ENCODE results near the gene UBXN10.

UBXN10 gene

GRCh38 chr1:20185834-20186782 lies at the start of gene UBXN10, which contains the start of gene PLA2G2C:
UBXN10 (plus strand) TSS chr1:20186096; CDS start chr1:20190562, 4,466 bp downstream.
PLA2G2C (minus strand) TSS chr1:20186518; CDS start chr1:20177363, 9,155 bp downstream.
- Histone ChIP-seq H3K4me3 (ENCODE audit: low read length, poor library complexity, severe bottlenecking) (peak within 1 kb of the TSS; percentile 73), H3F3A (ENCODE audit: low read depth) (no peaks in the 10 kb centered on the region), H3K9me3 (ENCODE audit: insufficient read depth, low read depth, low read length) (no peaks in the 10 kb centered on the region), H3K79me2 (ENCODE audit: insufficient read depth, low read length) (no peaks in the 10 kb centered on the region), H3K9ac (ENCODE audit: low read depth, low read length, poor library complexity, severe bottlenecking) (peak within 1 kb of the TSS; percentile 64), H4K20me1 (ENCODE audit: insufficient read depth, low read length, poor library complexity, severe bottlenecking) (no peaks in the 10 kb centered on the region), H3K4me1 (ENCODE audit: insufficient read depth, low read length, poor library complexity, severe bottlenecking) (peaks cover 42% of the 10 kb centered on the region), H3K27me3 (ENCODE audit: insufficient read depth, low read length, poor library complexity, severe bottlenecking) (no peaks in the 10 kb centered on the region), H2AFZ (ENCODE audit: low read length) (peak within 1 kb of the TSS; percentile 75), H3K9me2 (replicated peaks; ENCODE audit: low read depth, low read length) (no peaks in the 10 kb centered on the region), H3K4me2 (ENCODE audit: low read depth, low read length, poor library complexity, severe bottlenecking) (peak within 1 kb of the TSS; percentile 99), H3K36me3 (ENCODE audit: insufficient read depth, low read length) (no peaks in the 10 kb centered on the region)
- TF ChIP-seq CTCF (conservative IDR thresholded peaks at IDR 0.05; ENCODE audit: low read length), result no peak
- TF ChIP-seq EZH2phosphoT487 (IDR thresholded peaks at IDR 0.05; ENCODE audit: borderline replicate concordance), result no peak

GRCh38 chr1:20136249-20136648 lies 49.6 kb upstream of the UBXN10 start:
- no peak overlapping the region for H3K4me3 ChIP-seq (ENCODE audit: low read length, poor library complexity, severe bottlenecking)
- H3K4me1 ChIP-seq (ENCODE audit: insufficient read depth, low read length, poor library complexity, severe bottlenecking), result no peaks in the 10 kb centered on the region
- H3K9ac ChIP-seq (ENCODE audit: low read depth, low read length, poor library complexity, severe bottlenecking), result no peak overlapping the region
- no peak overlapping the region for H2AFZ ChIP-seq (ENCODE audit: low read length)
- H3K27me3 ChIP-seq (ENCODE audit: insufficient read depth, low read length, poor library complexity, severe bottlenecking), result no peaks in the 10 kb centered on the region
- no peak for TF ChIP-seq CTCF (conservative IDR thresholded peaks at IDR 0.05; ENCODE audit: low read length)
- no peak for TF ChIP-seq EZH2phosphoT487 (IDR thresholded peaks at IDR 0.05; ENCODE audit: borderline replicate concordance)
- H3K9me3 ChIP-seq (ENCODE audit: insufficient read depth, low read depth, low read length), result no peaks in the 10 kb centered on the region
- H3K36me3 ChIP-seq (ENCODE audit: insufficient read depth, low read length), result no peaks in the 10 kb centered on the region
- no peaks in the 10 kb centered on the region for H3K9me2 ChIP-seq (replicated peaks; ENCODE audit: low read depth, low read length)
- no peaks in the 10 kb centered on the region for H3K79me2 ChIP-seq (ENCODE audit: insufficient read depth, low read length)
- no peak overlapping the region for H3K4me2 ChIP-seq (ENCODE audit: low read depth, low read length, poor library complexity, severe bottlenecking)
- no peaks in the 10 kb centered on the region for H3F3A ChIP-seq (ENCODE audit: low read depth)
- H4K20me1 ChIP-seq (ENCODE audit: insufficient read depth, low read length, poor library complexity, severe bottlenecking), result no peaks in the 10 kb centered on the region

GRCh38 chr1:20137055-20137454 lies 48.8 kb upstream of the UBXN10 start:
- no peaks in the 10 kb centered on the region for H3K4me1 ChIP-seq (ENCODE audit: insufficient read depth, low read length, poor library complexity, severe bottlenecking)
- H3K27me3 ChIP-seq (ENCODE audit: insufficient read depth, low read length, poor library complexity, severe bottlenecking), result no peaks in the 10 kb centered on the region
- H3K9me3 ChIP-seq (ENCODE audit: insufficient read depth, low read depth, low read length), result no peaks in the 10 kb centered on the region
- no peaks in the 10 kb centered on the region for H3K36me3 ChIP-seq (ENCODE audit: insufficient read depth, low read length)
- no peak overlapping the region for H2AFZ ChIP-seq (ENCODE audit: low read length)
- no peak overlapping the region for H3K4me2 ChIP-seq (ENCODE audit: low read depth, low read length, poor library complexity, severe bottlenecking)
- TF ChIP-seq EZH2phosphoT487 (IDR thresholded peaks at IDR 0.05; ENCODE audit: borderline replicate concordance), result no peak
- no peak for TF ChIP-seq CTCF (conservative IDR thresholded peaks at IDR 0.05; ENCODE audit: low read length)
- H3K79me2 ChIP-seq (ENCODE audit: insufficient read depth, low read length), result no peaks in the 10 kb centered on the region
- no peaks in the 10 kb centered on the region for H3F3A ChIP-seq (ENCODE audit: low read depth)
- no peaks in the 10 kb centered on the region for H4K20me1 ChIP-seq (ENCODE audit: insufficient read depth, low read length, poor library complexity, severe bottlenecking)
- no peak overlapping the region for H3K9ac ChIP-seq (ENCODE audit: low read depth, low read length, poor library complexity, severe bottlenecking)
- H3K4me3 ChIP-seq (ENCODE audit: low read length, poor library complexity, severe bottlenecking), result no peak overlapping the region
- H3K9me2 ChIP-seq (replicated peaks; ENCODE audit: low read depth, low read length), result no peaks in the 10 kb centered on the region
